K562 treated with DMSO at 1 percent for 12 hours (cell line): ENCODE measurements around the gene NUBP2. TPM values are rescaled to one million over a fixed set of nuclear protein-coding genes. Genes with fewer than 3 reads are reported as not detected.

Source experiments
- total RNA-seq: library from RNA; unstranded; fragments of 300-600 nt; gene quantifications from 2 replicates; pipeline ENCODE4 v1.2.3, GENCODE V29; 2022; ENCODE audit not compliant: insufficient read depth

NUBP2 gene, protein sequence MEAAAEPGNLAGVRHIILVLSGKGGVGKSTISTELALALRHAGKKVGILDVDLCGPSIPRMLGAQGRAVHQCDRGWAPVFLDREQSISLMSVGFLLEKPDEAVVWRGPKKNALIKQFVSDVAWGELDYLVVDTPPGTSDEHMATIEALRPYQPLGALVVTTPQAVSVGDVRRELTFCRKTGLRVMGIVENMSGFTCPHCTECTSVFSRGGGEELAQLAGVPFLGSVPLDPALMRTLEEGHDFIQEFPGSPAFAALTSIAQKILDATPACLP
- 119 and 185 TPM in 2 replicates for total RNA-seq

DNA sequence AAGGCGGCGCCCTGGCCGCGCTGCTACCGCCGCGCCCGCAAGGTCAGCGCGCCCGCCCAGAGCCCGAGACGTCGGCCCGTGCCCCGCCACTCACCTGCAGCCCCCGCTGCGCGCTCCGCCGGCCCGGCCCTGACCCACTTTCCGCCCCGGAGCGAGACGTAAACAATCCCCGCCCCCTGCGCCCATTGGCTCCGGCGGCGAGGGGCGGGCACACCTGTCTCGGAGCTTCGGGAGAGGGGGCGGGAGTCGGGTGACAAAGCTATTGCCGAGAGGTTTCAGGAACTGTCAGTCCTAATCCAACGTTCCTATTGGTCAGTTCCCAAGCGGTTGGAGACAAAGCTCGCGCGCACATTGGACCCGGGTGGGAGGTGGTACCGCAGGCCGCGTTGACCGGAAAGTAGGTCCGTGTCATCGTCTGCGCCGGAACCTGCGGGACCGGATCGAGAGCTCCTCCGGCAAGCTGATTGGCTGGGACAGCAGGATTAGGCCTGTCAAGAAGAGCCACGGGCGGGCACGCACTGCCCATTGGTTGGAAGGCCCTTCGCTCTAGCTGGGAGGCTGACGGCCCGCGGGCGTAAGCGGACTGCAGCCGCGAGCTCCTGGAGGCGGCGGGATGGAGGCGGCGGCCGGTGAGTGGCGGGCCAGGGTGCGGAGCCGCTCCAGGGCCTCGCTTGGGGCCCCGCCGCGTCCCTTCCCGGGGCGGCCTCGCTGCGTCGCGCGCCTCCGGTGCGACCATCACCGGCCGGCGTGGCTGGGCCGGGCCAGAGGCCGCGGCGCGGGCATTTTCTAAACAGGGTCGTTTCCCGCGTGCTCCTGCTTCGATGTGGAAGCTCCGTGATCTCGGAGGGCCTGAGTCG, at the start of gene NUBP2, which contains the start of gene SPSB3:
Gene NUBP2, plus strand, starts transcription at position 553 of the 857 bp plus-strand sequence. Its CDS starts 61 bp downstream, at position 614.
Gene SPSB3, minus strand, starts transcription at position 164 of the 857 bp plus-strand sequence. CDS start 1,088 bp downstream, outside the sequence.

DNA sequence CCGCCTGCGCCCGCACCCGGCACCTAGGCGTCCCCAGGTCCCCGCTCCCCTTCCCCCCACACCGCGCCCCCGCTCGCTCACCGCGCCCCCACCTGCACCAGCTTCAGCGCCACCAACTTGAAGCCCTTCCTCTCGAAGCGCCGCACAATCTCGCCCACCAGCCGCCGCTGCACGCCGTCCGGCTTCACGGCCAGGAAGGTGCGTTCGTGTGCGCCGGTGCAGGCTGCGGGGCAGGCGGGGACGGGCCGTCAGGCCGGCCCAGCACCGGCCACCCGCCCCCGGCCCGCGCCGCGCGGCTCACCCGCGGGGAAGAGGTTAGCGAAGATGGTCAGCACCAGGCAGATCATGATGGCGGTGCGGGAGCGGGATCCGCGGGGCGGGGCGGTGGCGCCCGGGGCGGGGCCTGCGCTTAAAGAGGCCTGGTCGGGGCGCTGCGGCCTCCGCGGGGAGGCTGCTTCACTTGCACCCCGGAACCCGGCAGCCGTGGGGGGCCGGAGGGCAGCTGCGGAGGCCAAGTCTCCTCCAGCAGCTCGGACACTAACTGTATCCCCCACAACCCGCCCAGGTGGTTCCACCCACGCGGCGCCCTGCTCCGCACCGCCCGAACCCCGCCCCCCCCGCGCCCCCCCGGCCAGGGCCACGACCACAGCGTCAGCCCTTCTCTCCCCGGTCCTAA, 11.4 kb upstream of the NUBP2 start, which contains the start of gene NME3:
Gene NME3, minus strand, starts transcription at position 356 of the 676 bp plus-strand sequence. Its CDS starts 9 bp downstream, at position 347.

DNA sequence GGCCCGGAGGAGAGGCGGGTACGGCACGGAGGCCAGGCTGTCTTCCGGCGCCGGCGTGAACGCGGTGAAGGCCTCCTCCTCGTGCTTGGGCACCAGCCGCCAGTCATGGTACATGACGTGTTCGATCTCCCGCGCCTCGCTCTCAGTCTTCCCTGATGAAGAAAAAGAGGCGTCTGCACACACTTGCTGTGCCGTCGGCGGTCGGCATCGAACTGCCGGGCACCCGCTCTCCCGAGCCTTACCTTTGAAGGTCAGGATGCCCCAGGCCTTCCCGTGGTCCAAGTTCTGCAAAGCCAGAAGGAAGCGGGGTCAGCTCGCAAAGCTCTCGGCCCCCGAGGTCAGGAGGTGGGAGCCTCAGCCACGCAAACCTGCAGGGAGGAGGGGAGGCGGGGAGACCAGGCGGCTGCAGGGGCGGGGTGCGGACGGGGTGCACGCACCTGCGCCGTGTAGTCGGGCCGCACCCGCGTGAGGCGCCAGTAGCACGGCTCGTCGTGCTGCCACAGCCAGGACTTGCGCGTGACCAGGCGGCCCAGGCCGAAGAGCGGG, 10.3 kb upstream of the NUBP2 start, which contains the start of gene EME2:
Gene EME2, plus strand, starts transcription at position 449 of the 546 bp plus-strand sequence. CDS start 418 bp downstream, outside the sequence.

DNA sequence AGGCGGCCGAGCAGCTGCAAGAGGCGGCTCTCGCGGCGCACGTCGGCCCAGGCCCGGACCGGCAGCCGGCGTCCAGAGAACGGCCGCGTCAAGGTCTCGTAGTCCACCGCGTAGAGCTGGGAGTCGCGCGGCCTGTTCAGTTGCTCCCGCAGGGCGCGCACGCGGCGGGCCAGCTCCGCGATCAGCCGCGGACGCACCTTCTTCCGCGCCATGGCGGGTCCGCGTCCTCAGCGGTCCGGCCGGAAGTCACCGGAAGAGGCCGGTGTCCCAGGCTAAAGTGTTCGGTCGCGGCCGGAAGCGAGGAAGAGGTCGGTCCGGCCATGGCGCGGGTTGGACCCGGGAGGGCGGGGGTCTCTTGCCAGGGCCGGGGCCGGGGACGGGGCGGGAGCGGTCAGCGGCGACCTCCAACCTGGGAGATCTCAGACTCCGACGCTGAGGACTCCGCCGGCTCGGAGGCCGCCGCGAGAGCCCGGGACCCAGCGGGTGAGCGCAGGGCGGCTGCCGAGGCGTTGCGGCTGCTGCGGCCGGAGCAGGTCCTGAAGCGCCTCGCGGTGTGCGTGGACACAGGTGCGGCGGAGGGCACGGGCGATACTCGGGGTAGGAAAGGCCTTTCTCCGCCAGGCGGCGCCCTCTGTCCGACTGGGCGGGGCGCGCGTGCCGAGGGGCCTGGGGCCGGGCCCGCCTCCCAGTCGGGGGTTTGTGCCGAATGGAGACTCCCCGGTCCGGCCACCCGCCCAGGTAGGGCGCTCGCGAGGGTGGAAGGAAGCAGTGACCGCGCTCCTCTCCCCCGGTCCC, 9.7 kb upstream of the NUBP2 start, which contains the start of gene MRPS34:
Gene MRPS34, minus strand, starts transcription at position 227 of the 795 bp plus-strand sequence. Its CDS starts 15 bp downstream, at position 212.

DNA sequence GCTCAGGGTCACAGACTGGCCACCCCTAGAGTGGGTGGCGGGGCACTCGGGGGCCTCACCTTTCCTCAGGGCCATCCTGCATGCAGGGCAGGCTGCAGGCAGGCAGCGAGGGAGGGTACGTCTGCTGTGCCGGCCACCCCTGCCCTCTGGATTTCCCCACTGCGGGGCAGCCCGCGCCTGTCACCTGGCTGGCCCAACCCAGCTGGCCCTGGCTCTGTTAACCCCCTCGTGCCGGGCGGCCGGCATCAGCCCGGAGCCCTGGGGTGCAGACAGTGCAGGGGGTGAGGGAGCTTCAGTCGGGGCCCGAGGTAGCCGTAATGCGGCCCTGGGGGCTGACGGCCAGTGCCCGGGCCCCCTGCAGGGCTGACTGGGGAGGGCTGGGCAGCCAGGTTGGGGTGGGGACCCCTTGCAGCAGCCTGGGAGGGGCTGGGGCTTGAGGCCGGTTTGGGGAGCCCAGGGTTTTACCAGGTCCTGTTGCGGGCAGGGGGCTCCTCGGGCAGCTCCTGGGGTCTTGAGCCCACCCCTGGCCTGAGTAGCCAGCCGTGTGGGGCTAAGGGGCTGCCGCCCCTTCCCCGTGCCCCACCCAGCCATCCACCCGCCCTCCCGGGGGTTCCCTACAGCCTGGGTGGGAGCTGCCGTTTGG, 10.9 kb downstream of the NUBP2 start, which contains the start of gene IGFALS:
Gene IGFALS, minus strand, starts transcription at position 128 of the 643 bp plus-strand sequence. Its CDS starts 53 bp downstream, at position 75.

DNA sequence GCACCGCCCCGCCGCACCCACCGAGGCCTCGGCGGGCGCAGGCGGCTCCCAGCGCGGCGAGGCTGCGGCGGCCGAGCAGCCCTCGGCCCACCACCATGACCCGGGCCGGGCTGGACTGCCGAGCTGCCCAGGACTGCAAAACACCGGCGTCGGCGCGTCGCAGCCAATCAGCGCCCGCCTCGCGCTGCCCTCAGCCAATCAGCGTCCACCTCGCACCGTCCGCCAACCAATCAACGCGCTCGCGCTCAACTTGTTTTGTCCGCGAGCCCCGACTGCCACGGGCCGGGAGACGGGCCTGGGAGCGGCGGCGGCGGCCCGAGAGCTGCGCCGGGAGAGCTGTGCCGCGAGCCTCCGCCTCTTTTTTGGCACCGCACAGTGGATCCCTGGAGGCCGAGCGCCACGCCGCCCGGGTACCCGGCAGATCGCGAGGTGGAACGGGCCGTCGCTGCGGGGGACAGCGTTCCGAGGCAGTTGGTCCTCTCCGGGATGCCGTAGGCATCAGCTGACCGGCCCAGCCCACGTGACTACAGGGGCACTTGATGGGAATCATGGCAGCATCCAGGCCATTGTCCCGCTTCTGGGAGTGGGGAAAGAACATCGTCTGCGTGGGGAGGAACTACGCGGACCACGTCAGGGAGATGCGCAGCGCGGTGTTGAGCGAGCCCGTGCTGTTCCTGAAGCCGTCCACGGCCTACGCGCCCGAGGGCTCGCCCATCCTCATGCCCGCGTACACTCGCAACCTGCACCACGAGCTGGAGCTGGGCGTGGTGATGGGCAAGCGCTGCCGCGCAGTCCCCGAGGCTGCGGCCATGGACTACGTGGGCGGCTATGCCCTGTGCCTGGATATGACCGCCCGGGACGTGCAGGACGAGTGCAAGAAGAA, 44.2 kb downstream of the NUBP2 start, which contains the start of the genes FAHD1 and HAGH:
Gene FAHD1, plus strand, starts transcription at position 516 of the 883 bp plus-strand sequence. Its CDS starts 33 bp downstream, at position 549.
Gene HAGH, minus strand, starts transcription at position 135 of the 883 bp plus-strand sequence. Its CDS starts 38 bp downstream, at position 97.

Other genes with a start within 250 kb of the NUBP2 start
- gene TMEM204, start 249.3 kb upstream of the NUBP2 start, total RNA-seq: not detected in 2 replicates
- 3.2 and 6.6 TPM in 2 replicates for gene IFT140, start 170.9 kb upstream of the NUBP2 start, total RNA-seq
- 3.0 and 11.4 TPM in 2 replicates for gene CRAMP1, start 170.6 kb upstream of the NUBP2 start, total RNA-seq
- gene JPT2, start 104.7 kb upstream of the NUBP2 start, total RNA-seq: 31.3 and 62.9 TPM in 2 replicates
- gene MAPK8IP3, start 76.8 kb upstream of the NUBP2 start, total RNA-seq: 14.0 and 50.6 TPM in 2 replicates
- 55.4 and 83.8 TPM in 2 replicates for gene NME3, start 11.4 kb upstream of the NUBP2 start, total RNA-seq
- gene EME2, start 10.2 kb upstream of the NUBP2 start, total RNA-seq: 3.5 and 11.1 TPM in 2 replicates
- gene MRPS34, start 9.8 kb upstream of the NUBP2 start, total RNA-seq: 170 and 217 TPM in 2 replicates
- gene SPSB3, start 389 bp upstream of the NUBP2 start, total RNA-seq: 80.4 and 89.8 TPM in 2 replicates
- 0.51 TPM in 1 of 2 replicates, not detected in the other for gene IGFALS, start 10.7 kb downstream of the NUBP2 start, total RNA-seq
- 87.9 and 95.5 TPM in 2 replicates for gene HAGH, start 43.9 kb downstream of the NUBP2 start, total RNA-seq
- 22.3 and 24.5 TPM in 2 replicates for gene FAHD1, start 44.2 kb downstream of the NUBP2 start, total RNA-seq
- gene MEIOB, start 89.2 kb downstream of the NUBP2 start, total RNA-seq: 35.2 and 61.4 TPM in 2 replicates
- not detected in 2 replicates for gene HS3ST6, start 135.5 kb downstream of the NUBP2 start, total RNA-seq
- gene MSRB1, start 160.2 kb downstream of the NUBP2 start, total RNA-seq: 142 and 157 TPM in 2 replicates
- not detected in 2 replicates for gene RPL3L, start 171.7 kb downstream of the NUBP2 start, total RNA-seq
- 209 and 233 TPM in 2 replicates for gene NDUFB10, start 176.6 kb downstream of the NUBP2 start, total RNA-seq
- gene RPS2, start 181.9 kb downstream of the NUBP2 start, total RNA-seq: 6,317 and 9,099 TPM in 2 replicates
- 1.3 TPM in 1 of 2 replicates, not detected in the other for gene RNF151, start 183.9 kb downstream of the NUBP2 start, total RNA-seq
- gene TBL3, start 189.1 kb downstream of the NUBP2 start, total RNA-seq: 37.2 and 53.2 TPM in 2 replicates
- gene NOXO1, start 198.5 kb downstream of the NUBP2 start, total RNA-seq: 0.89 TPM in 1 of 2 replicates, not detected in the other
- 46.5 and 60.5 TPM in 2 replicates for gene GFER, start 201.2 kb downstream of the NUBP2 start, total RNA-seq
- 24.1 and 36.4 TPM in 2 replicates for gene SYNGR3, start 207.0 kb downstream of the NUBP2 start, total RNA-seq
- 71.6 and 98.5 TPM in 2 replicates for gene ZNF598, start 226.9 kb downstream of the NUBP2 start, total RNA-seq
- 1.8 and 4.4 TPM in 2 replicates for gene NPW, start 236.8 kb downstream of the NUBP2 start, total RNA-seq
- gene NHERF2, start 243.9 kb downstream of the NUBP2 start, total RNA-seq: 16.0 and 31.4 TPM in 2 replicates